ENCODE data around the gene KIAA1217.

KIAA1217 gene

DNA sequence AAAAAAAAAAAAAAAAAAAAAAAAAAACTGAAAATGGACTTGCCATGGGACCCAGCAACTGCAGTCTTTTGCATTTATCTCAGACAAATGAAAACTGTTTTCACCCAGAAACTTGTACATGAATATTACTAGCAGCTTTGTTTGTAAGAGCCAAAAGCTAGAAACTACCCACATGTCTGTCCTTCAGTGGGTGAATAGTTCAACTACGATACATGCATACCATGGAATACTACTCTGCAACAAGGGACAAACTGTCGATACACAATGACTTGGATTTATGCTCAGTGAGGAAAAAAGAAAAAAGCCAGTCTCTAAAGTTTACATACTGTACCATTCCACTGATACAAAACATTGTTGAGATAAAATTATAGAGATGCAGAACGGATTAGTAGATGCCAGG is 195.6 kb downstream of the KIAA1217 start:
- DNase-seq (ENCODE audit: low read depth, low spot score), result no peak

DNA sequence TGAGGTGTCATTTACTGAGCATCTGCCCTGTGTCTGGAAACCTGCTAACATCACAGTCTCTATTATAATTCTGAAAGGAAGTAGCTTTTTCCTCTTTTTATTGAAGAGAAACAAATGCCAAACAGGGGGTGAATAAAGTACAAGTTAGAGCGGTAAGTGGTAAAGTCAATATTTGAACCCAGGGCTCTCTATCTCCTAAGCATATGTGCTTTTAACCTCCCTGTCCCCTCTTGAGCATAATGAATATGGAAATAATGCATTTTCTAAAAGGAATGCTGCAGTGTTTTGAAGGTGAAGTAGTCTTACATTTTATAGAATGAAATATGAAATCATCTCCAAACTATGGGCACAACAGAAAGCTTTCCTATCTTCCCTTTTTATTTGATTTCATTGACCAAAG is 196.7 kb downstream of the KIAA1217 start:
- DNase-seq (ENCODE audit: low read depth, low spot score), result no peak

DNA sequence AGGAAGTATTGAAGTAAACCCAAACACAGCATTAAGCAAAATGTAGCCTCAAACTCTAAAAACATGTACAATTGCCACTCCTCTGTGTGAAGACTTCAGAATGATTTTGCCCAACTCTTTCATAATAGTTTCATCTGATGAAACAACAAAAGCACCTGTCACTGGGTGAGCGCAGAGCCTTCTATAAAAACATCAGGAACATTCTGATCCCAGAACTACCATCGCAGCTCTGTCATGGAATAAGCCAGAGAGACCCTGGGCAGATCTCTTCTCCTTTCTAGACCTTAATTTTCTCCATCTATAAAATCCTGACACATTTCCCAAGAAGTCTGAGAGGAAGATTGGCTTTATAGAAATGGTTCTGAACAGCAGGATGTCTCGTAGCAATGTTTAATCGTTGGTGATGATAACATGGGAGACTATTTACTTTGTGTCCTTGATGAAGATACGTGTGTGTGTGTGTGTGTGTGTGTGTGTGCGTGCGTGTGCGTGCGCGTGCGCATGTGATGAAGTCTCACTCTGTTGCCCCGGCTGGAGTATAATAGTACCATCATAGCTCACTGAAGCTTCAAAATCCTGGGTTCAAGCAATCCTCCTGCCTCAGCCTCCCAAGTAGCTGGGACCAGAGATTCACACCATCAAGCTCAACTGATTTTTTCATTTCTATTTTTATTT is 198.0 kb downstream of the KIAA1217 start:
- no peak for DNase-seq (ENCODE audit: low read depth, low spot score)

DNA sequence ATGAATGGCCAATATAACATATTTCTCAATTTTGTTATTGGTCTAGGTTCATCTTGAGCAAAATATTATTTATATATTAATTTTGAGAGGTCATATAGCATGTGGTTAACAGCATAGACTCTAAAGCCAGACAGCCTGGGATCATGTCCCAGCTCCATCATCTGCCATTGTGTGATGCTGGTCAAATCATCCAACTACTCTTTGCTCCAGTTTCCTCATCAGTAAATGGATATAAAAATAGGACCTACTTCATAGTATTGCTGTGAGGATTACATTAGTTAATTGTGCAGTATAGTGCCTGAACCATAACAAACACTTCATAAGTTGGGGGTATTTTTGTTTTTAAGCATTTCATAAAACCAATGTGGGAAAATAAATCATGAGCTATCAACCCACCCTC is 199.0 kb downstream of the KIAA1217 start:
- DNase-seq (ENCODE audit: low read depth, low spot score), result no peak

DNA sequence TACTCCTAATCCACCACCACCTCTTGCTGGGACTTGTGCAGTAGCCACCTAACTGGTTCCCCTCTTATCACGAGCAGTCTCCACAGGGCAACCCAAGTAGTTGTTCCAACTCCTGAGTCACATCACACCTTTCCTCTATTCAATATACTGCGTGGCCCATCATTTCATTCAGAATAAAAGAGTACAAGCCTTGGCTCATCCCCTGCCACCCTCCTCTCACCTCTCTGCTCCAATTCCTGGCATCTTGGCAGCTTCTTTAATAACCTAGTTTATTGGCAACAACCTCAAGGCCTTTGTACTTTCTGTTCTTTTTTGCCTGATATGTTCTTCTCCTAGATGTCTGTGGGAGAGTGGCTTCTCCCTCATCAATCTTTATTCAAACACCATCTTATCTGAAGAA is 199.4 kb downstream of the KIAA1217 start:
- DNase-seq (ENCODE audit: low read depth, low spot score), result no peak

DNA sequence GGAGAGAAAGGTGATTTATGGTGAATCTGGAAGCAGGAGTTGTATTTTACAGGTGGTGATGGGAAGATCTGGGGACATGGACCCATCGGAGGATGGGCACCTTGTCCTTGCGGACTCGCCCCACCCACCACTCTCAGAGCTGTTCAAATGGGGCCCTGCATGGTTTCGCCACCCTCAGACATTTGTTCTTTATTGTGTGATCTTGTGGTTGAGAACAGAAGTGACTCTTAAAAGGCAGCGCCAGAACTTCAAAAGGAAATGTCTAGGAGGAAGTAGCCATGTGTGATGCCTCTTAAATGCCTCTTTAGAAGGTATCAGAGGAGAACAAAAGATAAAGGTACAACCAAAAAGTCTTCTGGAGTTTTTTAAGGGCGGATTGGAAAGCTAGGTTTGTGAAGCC is 205.7 kb downstream of the KIAA1217 start:
- DNase-seq (ENCODE audit: low read depth, low spot score), result no peak

DNA sequence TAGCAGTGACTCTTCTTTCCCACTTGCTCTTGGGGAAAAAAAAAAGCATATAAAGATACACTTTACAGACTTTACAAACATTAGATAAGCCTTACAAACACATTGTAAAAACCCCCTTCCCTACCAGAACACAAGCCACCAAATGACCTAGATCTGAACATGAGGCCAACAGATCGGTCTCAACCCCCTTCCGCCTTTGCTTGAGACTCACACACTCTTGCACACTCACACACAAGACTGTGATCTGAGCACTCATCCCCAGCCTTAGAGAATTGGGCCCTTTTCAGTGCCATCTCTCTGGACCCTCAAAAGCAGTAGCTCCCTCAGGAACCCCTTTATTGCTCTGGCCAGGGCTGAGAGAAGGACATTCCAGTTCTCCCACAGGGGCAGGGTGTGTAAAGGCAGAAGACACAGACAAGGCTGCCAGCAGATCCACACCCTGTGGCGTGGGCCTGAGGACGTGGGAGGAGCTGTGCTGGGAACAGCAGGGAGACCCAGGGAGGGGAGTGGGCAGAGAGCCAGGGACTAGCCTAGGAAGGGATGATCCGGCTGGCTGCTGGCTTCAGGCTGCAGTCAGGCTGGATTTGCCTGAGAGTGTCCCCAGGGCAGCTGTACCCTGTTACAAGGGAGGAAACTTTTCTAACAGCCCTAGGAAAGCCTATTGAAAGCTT is 206.7 kb downstream of the KIAA1217 start:
- DNase-seq (ENCODE audit: low read depth, low spot score), result peak; percentile 27

DNA sequence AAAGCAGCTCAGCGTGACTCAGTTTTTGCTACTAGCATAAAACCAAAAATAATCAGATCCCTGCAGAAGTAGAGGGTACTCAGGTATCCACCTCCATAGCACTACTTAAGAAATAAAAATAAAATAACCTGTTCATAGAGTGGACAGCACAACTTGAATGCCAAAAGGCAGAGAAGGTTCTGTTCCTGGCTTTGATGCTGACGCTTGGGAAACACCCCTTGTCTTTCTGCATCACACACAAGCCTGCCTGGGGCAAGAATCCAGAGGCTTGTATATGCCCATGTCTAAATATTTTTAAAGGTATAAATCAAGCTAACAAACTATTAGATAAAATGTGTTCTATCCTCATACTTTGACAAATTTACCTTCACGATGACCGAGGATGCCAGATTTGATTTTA is 207.3 kb downstream of the KIAA1217 start:
- no peak for DNase-seq (ENCODE audit: low read depth, low spot score)

DNA sequence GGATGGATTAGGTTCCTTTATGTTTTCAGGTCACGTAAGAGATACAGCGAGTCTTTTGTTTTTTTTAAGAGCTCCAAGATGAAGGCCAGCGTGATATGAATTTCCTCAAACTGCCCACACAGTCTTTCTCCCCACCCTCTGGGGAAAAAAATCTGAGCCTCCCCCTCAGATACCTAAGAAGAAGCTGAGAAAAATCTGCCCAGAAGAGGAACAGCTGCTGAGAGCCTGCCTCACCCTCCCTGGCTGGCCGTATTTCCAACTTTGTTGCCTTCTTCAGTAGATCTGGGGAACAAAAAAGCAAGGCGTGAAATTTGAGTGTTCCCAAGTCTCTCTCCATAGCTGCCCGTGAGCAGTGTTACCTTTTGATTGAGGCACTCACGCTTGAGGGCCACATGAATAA is 208.1 kb downstream of the KIAA1217 start:
- DNase-seq (ENCODE audit: low read depth, low spot score), result no peak

DNA sequence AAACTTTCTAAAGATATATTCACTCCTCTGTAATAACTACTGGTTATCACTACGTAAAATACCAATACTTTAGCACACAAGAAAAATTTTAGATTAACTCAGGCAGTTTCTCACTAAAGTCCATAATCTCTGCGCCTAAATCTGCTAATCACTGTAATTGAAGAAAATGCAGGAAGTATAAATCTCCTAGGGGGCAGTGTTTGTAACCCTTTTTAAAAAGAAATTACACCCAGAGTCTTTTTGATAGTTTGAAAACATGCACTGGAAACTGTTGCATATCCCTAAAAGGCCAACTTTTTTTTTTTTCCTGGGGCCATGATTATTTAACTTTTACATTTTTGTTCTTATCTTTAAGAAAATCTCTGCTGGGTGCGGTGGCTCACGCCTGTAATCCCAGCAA is 209.6 kb downstream of the KIAA1217 start:
- no peak for DNase-seq (ENCODE audit: low read depth, low spot score)

DNA sequence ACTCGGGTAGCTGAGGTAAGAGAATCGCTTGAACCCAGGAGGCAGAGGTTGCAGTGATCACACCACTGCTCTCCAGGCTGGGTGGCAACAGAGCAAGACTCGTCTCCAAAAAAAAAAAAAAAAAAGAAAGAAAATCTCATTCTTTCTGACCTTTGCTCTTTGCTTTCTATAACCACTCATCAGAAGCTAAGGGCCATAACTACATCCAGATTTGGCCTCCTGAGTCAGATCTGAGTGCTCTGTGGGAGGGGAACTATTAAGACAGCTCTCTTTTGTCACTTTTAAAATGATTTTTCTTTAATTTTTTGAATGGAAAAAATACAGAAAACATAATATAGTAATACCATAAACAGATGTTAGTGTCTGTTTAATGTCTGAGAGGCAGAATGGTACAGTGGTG is 210.1 kb downstream of the KIAA1217 start:
- DNase-seq (ENCODE audit: low read depth, low spot score), result no peak

DNA sequence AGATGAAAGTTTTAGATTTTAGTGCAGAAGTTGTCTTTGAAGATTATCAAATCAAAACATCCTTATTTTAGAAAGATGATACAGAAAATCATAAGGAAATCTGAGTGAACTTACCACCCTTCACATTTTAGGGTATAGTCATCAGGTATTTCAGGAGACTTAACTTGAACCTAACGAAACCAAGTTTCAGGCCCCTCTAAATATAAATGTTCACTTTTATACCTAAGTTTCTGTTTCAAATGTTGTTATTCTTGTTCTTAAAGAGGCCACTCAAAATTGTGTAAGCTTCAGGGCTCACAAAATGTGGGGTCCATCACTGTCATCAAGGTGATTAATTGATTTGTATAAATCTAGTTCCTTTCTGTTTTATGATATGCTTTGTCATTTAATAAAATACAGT is 216.2 kb downstream of the KIAA1217 start:
- DNase-seq (ENCODE audit: low read depth, low spot score), result no peak

DNA sequence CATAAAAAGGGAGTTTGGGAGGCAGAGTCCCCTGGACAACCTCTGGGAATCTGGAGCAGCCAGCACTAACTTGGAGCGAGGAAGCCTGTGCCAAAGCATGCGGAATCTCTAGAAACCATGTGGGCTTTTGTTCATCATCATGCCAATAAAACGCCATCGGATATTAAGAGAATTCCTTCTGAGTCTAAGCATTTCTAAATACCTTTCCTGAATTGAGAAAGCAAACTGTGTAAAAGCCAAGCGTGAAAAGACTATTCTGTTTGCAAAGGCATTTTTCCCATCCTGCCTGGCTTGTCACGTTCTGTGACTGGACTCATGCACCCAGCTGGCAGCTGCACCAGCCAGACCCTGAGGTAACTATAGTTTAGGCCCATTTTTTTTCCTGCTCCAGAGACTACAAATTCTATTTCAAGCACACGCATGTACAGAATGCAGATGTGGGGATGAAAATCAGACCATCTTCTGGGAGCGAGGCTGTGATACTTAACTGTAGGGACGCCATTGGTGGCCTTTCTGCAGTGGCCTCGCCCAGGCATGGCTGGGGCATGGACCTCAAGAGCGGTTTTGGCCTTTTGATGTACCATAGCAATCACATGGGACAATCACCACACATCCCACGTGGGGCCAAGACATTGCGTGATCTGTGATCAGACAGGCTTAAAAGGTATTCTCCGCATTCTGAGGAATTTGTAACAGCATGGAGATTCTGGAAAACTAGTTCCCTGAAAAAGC is 218.9 kb downstream of the KIAA1217 start:
- DNase-seq (ENCODE audit: low read depth, low spot score), result no peak

DNA sequence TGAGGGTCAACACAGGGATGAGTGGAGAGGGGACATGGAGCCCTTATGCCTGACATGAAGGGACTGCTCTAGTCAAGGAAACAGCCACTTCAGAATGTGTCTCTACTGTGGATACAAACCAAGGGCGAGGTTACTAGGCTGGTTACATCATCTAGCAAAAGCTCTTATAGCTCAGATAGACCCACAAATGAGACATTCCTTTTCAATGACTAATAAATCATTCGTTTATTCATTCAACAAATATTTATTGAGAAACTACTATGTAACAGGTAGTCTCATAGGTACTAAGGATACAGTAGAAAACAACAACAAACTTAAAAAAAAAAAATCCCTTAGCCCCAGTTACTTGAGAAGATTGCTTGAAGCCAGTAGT is 219.5 kb downstream of the KIAA1217 start:
- DNase-seq (ENCODE audit: low read depth, low spot score), result no peak

DNA sequence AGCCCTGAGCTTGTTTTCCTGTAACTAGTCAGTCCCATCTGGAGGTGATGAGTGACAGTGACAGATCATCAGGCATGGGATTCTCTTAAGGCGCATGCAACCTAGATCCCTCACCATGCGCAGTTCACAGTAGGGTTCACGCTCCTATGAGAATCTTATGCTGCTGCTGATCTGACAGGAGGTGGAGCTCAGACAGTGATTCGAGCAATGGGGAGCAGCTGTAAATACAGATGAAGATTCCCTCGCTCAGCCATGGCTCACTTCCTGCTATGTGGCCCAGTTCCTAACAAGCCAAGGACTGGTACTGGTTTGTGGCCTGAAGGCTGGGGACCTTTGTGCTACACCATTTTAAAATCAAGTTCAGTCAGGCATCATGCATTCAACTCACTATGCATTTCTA is 221.7 kb downstream of the KIAA1217 start:
- no peak for DNase-seq (ENCODE audit: low read depth, low spot score)

DNA sequence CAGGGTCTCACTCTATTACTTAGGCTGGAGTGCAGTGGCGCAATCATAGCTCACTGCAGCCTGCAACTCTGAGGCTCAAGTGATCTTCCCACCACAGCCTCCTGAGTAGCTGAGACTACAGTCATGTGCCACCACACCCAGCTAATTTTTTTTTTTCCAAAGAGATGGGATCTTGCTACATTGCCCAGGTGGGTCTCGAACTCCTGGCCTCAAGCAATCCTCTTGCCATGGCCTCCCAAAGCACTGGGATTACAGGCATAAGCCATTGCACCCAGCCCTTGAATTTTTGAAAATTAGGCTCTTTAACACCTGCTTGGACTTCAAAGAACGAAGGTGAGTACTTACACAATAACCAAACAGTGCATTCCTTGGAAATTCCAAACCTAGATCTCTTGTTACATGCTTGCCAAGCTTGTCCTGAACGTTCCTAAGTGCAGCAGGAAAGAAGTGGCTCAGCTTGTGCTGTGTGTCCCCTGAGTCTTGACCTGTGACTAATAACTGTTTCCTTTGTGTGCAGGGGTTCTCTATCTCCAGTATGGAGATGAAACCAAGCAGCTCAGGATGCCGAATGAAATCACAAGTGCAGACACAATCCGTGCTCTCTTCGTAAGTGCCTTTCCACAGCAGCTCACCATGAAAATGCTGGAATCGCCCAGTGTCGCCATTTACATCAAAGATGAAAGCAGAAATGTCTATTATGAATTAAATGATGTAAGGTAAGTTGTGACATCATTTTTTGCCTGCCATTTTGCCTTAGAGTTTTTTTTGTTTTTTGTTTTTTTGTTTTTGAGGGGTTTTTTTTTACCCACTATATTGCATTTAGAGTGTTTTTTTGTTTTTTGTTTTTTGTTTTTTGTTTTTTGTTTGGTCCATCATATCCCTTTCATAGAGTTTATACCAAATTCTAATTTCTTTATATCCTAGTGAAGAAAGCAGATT is 223.8 kb downstream of the KIAA1217 start:
- no peak for DNase-seq (ENCODE audit: low read depth, low spot score)

DNA sequence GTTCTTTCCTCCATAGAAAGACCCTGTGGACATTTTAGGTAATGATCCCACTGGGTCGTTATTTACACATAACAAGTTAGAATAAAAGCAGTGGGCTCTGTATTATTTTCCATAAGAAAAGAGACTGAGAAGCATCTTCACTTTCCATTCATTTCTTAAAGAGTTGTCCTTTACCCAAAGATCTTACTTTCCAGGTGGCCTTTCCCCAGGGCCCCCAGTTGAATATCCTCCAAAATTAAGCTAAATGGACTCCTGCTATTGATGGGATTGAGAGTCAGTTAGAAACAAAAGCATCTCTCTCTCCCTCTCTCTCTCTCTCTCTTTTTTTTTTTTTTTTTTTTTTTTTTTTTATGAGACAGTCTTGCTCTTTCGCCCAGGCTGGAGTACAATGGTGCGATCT is 224.8 kb downstream of the KIAA1217 start:
- no peak for DNase-seq (ENCODE audit: low read depth, low spot score)

DNA sequence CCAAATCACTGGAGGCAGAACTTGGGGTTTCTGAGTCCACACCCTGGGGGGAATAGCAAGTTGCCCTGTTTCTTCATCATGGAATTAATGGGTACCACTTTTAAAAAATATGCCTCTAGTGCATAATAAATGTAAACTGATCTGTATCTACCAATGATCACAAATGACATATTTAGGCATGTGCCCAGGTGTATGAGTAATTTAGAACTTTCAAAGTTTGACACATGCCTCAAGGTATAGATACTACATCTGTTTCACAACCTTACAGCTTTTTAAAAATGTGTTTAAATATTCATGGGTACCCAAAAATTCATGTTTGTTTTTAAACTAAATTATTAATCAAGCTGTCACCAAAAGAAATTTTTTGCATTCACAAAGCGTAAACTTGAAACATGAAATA is 226.0 kb downstream of the KIAA1217 start:
- DNase-seq (ENCODE audit: low read depth, low spot score), result no peak

DNA sequence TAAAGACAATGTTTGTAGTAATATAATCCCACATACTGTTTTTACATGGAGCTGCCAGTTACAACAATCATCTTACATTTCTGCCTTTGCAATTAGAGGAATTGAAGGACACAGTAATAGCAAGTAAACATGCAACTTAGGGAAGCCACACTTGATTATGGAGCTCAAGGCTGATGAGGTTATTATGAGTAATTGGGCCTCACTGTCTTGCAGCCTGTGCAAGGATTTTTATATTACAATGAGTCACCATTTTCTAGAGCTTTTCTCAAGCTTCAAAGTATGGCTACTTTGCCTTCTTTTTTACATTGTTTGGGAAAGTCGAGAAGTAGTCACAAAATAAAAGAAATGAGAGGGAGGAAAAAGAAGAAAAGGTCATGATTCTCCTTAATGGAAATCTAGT is 226.4 kb downstream of the KIAA1217 start:
- no peak for DNase-seq (ENCODE audit: low read depth, low spot score)

DNA sequence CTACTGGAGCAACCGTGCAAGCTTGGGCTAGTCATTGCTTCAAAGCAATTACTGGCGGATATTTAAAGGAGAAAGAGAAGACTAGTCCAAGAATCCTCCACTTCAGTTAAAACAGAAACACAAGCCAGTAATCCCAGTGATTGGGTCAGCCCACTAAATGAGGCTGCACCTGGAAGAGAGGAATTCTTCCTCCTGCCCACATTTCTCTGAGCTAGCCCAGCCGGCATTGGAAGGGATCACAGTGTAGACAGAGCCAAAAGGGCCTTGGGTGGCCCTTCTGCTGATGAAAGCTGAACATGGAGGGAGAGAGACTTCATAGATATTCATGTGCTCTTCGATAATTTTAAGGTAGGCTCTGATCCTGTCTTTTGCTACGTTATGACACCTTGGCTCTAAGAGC is 228.4 kb downstream of the KIAA1217 start:
- DNase-seq (ENCODE audit: low read depth, low spot score), result no peak

DNA sequence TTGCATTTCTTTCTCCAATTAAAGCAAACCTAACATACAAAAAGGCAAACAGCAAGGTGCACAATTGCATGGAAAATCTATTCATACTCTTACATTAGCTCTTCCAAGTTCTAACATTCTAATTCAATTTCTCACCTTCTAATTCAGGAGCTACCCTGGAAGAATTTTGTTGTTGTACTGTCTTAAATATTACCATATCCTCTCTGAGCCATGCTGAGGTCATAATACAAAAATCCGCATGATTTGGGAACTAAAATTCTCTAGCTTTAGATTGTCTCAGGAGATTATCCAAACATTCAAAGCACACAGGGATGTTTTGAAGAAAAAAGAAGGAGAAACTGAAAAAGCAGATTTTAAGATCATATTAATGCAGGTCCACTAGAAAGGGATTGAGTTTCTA is 229.9 kb downstream of the KIAA1217 start:
- DNase-seq (ENCODE audit: low read depth, low spot score), result no peak

DNA sequence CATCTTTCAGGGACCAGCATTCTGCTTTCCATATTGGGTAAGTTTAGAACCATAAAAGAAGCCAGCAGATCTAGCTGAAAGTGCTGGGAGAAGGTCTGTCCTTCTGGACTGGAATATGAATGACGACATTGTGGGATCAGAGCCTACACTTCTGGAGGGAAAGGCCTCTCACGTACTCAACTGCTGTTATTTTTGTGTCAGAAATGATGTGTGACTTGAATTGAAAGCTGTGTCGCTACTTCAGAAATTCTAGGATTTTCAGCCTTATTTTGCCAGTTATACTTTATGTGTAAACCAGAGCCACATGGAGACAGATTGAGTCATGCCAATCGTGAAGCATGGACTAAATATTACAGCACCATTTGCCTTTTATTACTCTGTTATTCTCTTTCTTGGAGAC is 231.0 kb downstream of the KIAA1217 start:
- DNase-seq (ENCODE audit: low read depth, low spot score), result no peak

All from brain pericyte (primary cell).